HFFc6 (cell line): Measurements from ENCODE around the gene CREB5. TPM values are rescaled to one million over a fixed set of nuclear protein-coding genes. Genes with fewer than 3 reads are reported as not detected.

ENCODE experiments used
- DNase-seq: peaks from one replicate; pipeline ENCODE4 v3.0.0-alpha.2; 2018
- H3K27ac Mint-ChIP-seq: 2 replicates; pipeline ENCODE4 v1.8.0; 2020; ENCODE audit warnings: mild to moderate bottlenecking, mixed read lengths
- H3K27me3 Mint-ChIP-seq: 2 replicates; pipeline ENCODE4 v1.8.0; 2021; ENCODE audit warnings: mild to moderate bottlenecking, moderate library complexity, mixed read lengths; ENCODE audit not compliant: insufficient read depth
- H3K36me3 Mint-ChIP-seq: 2 replicates; pipeline ENCODE4 v1.8.0; 2021; ENCODE audit warnings: low read depth, mixed read lengths
- H3K4me1 Mint-ChIP-seq: 2 replicates; pipeline ENCODE4 v1.8.0; 2020; ENCODE audit warnings: low read depth, mixed read lengths
- H3K4me3 Mint-ChIP-seq: 2 replicates; pipeline ENCODE4 v1.8.0; 2020; ENCODE audit warnings: mild to moderate bottlenecking, moderate library complexity, mixed read lengths
- H3K9me3 Mint-ChIP-seq: 2 replicates; pipeline ENCODE4 v1.8.0; 2020; ENCODE audit warnings: mild to moderate bottlenecking, mixed read lengths
- CTCF ChIP-seq: fragments of 200-600 bp; sonication (generic); IDR thresholded peaks from 2 replicates; pipeline ENCODE4 v1.5.0; 2021; ENCODE audit warnings: antibody characterized with exemption, mild to moderate bottlenecking
- total RNA-seq, 6 experiments: library from RNA; stranded (reverse); fragmentation: NEBNext Ultra II Directional; extraction: Animal tissue kit (Norgen Biotek cat#: 25700); gene quantifications; 2 replicates in 1 of 6; 3 replicates in 5 of 6; pipeline ENCODE4 v1.2.3, GENCODE V29; 2021

The CREB5 gene
- total RNA-seq, 6 experiments from 2014 or later = 0.60 to 0.90 (median 0.79) TPM

GRCh38 chr7:28871077-28871476 is 458.8 kb downstream of the CREB5 start:
- H3K27ac Mint-ChIP-seq = no peak overlapping the region
- 0 out of 2 replicates have a peak, but pooled peaks cover 3% of the 10 kb centered on the region for H3K9me3 Mint-ChIP-seq
- H3K27me3 Mint-ChIP-seq = peaks cover 2% of the 10 kb centered on the region
- no peak for DNase-seq
- peaks cover 6% of the 10 kb centered on the region; the same call in 1 of the 2 replicates for H3K4me1 Mint-ChIP-seq
- H3K4me3 Mint-ChIP-seq = no peak overlapping the region
- no peak for TF ChIP-seq CTCF
- H3K36me3 Mint-ChIP-seq = no peaks in the 10 kb centered on the region

GRCh38 chr7:28871631-28872030 is 459.3 kb downstream of the CREB5 start:
- no peak overlapping the region for H3K27ac Mint-ChIP-seq
- DNase-seq = no peak
- H3K4me1 Mint-ChIP-seq = peaks cover under 1% of the 10 kb centered on the region; the same call in 1 of the 2 replicates
- TF ChIP-seq CTCF = no peak
- 0 out of 2 replicates have a peak, but pooled peaks cover 4% of the 10 kb centered on the region for H3K9me3 Mint-ChIP-seq
- no peak overlapping the region for H3K4me3 Mint-ChIP-seq
- peaks cover 2% of the 10 kb centered on the region for H3K27me3 Mint-ChIP-seq
- H3K36me3 Mint-ChIP-seq = no peaks in the 10 kb centered on the region

- TF ChIP-seq CTCF = no peak
- H3K9me3 Mint-ChIP-seq = peaks cover 4% of the 10 kb centered on the region; the same call in 1 of the 2 replicates
- H3K27ac Mint-ChIP-seq = no peak overlapping the region
- no peak overlapping the region for H3K4me3 Mint-ChIP-seq
- no peak for DNase-seq
- no peaks in the 10 kb centered on the region for H3K4me1 Mint-ChIP-seq
- H3K36me3 Mint-ChIP-seq = no peaks in the 10 kb centered on the region
- peaks cover 2% of the 10 kb centered on the region for H3K27me3 Mint-ChIP-seq
Observed at GRCh38 chr7:28872226-28872625, 459.9 kb downstream of the CREB5 start.

GRCh38 chr7:28873365-28873764 is 461.0 kb downstream of the CREB5 start:
- no peak overlapping the region for H3K4me3 Mint-ChIP-seq
- H3K4me1 Mint-ChIP-seq = no peaks in the 10 kb centered on the region
- peaks cover 4% of the 10 kb centered on the region; the same call in 1 of the 2 replicates for H3K9me3 Mint-ChIP-seq
- DNase-seq = no peak
- no peak overlapping the region for H3K27ac Mint-ChIP-seq
- H3K27me3 Mint-ChIP-seq = peaks cover 2% of the 10 kb centered on the region
- TF ChIP-seq CTCF = no peak
- H3K36me3 Mint-ChIP-seq = no peaks in the 10 kb centered on the region

- Mint-ChIP-seq H3K4me3 (no peak overlapping the region), H3K27ac (no peak overlapping the region), H3K9me3 (peaks cover 4% of the 10 kb centered on the region; the same call in 1 of the 2 replicates), H3K27me3 (peaks cover 2% of the 10 kb centered on the region), H3K36me3 (no peaks in the 10 kb centered on the region), H3K4me1 (no peaks in the 10 kb centered on the region)
- TF ChIP-seq CTCF = no peak
- DNase-seq = no peak
Observed at GRCh38 chr7:28874001-28874400, 461.7 kb downstream of the CREB5 start.

Other genes starting within 250 kb of the CREB5 start
- gene JAZF1, start 231.7 kb upstream of the CREB5 start, total RNA-seq = 10 to 100 TPM; 17.5 to 26.3 (median 21.4) TPM